ENCODE results near the gene HLF. TPM values are rescaled to one million over a fixed set of nuclear protein-coding genes. Genes with fewer than 3 reads are reported as not detected.

The HLF gene
- total and polyA plus RNA-seq, 2 experiments from 2014 or later = 0.28 TPM; not detected in 1

DNA sequence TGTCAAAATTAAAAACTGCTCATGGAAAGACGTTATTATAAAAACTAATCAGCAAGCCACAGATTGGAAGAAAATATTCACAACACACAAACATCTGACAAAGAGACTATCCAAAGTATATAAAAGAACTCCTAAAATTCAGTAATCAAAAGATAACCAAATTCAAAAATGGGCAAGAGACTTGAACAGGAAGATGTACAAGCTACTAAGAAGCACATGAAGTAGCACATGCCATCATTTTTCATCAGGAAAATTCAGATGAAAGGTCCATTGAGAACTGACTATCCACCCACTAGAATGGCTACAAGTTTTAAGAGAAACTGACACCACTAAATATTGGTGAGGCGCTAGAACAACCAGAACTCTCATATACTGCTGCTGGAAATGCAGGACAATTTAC lies 3.4 kb upstream of the HLF start:
- H3K9me2 ChIP-seq (ENCODE audit: insufficient read depth) = no peaks in the 10 kb centered on the region
- H3K36me3 ChIP-seq (ENCODE audit: insufficient read depth) = no peaks in the 10 kb centered on the region
- no peaks in the 10 kb centered on the region for H3K79me2 ChIP-seq (replicated peaks; ENCODE audit: insufficient read depth)
- no peak overlapping the region for H2AFZ ChIP-seq
- DNase-seq (ENCODE audit: low spot score) (no peak), ATAC-seq (no peak)
- Mint-ChIP-seq H3K9me3 (peaks cover 3% of the 10 kb centered on the region; the same call in 1 of the 3 replicates), H3K4me1 (peaks cover 12% of the 10 kb centered on the region; the same call in 2 of the 3 replicates), H3K36me3 (ENCODE audit: low read depth) (no peaks in the 10 kb centered on the region), H3K27me3 (ENCODE audit: insufficient read depth, low read depth, poor library complexity) (peaks cover 30% of the 10 kb centered on the region), H3K27ac (no peak overlapping the region), H3K4me3 (no peak overlapping the region)
- 0 out of 2 replicates have a peak, but pooled peaks cover 2% of the 10 kb centered on the region for H3F3A ChIP-seq (replicated peaks; ENCODE audit: low read depth)
- TF ChIP-seq, protein P1, sequence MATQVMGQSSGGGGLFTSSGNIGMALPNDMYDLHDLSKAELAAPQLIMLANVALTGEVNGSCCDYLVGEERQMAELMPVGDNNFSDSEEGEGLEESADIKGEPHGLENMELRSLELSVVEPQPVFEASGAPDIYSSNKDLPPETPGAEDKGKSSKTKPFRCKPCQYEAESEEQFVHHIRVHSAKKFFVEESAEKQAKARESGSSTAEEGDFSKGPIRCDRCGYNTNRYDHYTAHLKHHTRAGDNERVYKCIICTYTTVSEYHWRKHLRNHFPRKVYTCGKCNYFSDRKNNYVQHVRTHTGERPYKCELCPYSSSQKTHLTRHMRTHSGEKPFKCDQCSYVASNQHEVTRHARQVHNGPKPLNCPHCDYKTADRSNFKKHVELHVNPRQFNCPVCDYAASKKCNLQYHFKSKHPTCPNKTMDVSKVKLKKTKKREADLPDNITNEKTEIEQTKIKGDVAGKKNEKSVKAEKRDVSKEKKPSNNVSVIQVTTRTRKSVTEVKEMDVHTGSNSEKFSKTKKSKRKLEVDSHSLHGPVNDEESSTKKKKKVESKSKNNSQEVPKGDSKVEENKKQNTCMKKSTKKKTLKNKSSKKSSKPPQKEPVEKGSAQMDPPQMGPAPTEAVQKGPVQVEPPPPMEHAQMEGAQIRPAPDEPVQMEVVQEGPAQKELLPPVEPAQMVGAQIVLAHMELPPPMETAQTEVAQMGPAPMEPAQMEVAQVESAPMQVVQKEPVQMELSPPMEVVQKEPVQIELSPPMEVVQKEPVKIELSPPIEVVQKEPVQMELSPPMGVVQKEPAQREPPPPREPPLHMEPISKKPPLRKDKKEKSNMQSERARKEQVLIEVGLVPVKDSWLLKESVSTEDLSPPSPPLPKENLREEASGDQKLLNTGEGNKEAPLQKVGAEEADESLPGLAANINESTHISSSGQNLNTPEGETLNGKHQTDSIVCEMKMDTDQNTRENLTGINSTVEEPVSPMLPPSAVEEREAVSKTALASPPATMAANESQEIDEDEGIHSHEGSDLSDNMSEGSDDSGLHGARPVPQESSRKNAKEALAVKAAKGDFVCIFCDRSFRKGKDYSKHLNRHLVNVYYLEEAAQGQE (IDR thresholded peaks at IDR 0.05; ENCODE audit: unreplicated experiment) = no peak
- TF ChIP-seq, protein P2, sequence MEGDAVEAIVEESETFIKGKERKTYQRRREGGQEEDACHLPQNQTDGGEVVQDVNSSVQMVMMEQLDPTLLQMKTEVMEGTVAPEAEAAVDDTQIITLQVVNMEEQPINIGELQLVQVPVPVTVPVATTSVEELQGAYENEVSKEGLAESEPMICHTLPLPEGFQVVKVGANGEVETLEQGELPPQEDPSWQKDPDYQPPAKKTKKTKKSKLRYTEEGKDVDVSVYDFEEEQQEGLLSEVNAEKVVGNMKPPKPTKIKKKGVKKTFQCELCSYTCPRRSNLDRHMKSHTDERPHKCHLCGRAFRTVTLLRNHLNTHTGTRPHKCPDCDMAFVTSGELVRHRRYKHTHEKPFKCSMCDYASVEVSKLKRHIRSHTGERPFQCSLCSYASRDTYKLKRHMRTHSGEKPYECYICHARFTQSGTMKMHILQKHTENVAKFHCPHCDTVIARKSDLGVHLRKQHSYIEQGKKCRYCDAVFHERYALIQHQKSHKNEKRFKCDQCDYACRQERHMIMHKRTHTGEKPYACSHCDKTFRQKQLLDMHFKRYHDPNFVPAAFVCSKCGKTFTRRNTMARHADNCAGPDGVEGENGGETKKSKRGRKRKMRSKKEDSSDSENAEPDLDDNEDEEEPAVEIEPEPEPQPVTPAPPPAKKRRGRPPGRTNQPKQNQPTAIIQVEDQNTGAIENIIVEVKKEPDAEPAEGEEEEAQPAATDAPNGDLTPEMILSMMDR (conservative IDR thresholded peaks at IDR 0.05; ENCODE audit: low read depth in 2 of 2) = no peak
- TF ChIP-seq, protein P3, sequence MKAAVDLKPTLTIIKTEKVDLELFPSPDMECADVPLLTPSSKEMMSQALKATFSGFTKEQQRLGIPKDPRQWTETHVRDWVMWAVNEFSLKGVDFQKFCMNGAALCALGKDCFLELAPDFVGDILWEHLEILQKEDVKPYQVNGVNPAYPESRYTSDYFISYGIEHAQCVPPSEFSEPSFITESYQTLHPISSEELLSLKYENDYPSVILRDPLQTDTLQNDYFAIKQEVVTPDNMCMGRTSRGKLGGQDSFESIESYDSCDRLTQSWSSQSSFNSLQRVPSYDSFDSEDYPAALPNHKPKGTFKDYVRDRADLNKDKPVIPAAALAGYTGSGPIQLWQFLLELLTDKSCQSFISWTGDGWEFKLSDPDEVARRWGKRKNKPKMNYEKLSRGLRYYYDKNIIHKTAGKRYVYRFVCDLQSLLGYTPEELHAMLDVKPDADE (IDR thresholded peaks at IDR 0.05) = no peak
- TF ChIP-seq STAT1 (IDR thresholded peaks at IDR 0.05; ENCODE audit: unreplicated experiment) (no peak), ZNF331 (CRISPR knock-in tag; IDR thresholded peaks at IDR 0.05; ENCODE audit: low read depth) (no peak), EZH2 (IDR thresholded peaks at IDR 0.05; ENCODE audit: low read depth, unreplicated experiment) (no peak), NANOG (IDR thresholded peaks at IDR 0.05; ENCODE audit: borderline replicate concordance) (no peak), CREB1 (CRISPR knock-in tag; IDR thresholded peaks at IDR 0.05; ENCODE audit: low read depth) (no peak), POLR2AphosphoS5 (IDR thresholded peaks at IDR 0.05; ENCODE audit: low read depth) (no peak), EZH2phosphoT487 (IDR thresholded peaks at IDR 0.05; ENCODE audit: unreplicated experiment) (no peak), ZNF114 (CRISPR knock-in tag; IDR thresholded peaks at IDR 0.05) (no peak), JUNB (IDR thresholded peaks at IDR 0.05; ENCODE audit: unreplicated experiment) (no peak)
- TF ChIP-seq, protein P4, sequence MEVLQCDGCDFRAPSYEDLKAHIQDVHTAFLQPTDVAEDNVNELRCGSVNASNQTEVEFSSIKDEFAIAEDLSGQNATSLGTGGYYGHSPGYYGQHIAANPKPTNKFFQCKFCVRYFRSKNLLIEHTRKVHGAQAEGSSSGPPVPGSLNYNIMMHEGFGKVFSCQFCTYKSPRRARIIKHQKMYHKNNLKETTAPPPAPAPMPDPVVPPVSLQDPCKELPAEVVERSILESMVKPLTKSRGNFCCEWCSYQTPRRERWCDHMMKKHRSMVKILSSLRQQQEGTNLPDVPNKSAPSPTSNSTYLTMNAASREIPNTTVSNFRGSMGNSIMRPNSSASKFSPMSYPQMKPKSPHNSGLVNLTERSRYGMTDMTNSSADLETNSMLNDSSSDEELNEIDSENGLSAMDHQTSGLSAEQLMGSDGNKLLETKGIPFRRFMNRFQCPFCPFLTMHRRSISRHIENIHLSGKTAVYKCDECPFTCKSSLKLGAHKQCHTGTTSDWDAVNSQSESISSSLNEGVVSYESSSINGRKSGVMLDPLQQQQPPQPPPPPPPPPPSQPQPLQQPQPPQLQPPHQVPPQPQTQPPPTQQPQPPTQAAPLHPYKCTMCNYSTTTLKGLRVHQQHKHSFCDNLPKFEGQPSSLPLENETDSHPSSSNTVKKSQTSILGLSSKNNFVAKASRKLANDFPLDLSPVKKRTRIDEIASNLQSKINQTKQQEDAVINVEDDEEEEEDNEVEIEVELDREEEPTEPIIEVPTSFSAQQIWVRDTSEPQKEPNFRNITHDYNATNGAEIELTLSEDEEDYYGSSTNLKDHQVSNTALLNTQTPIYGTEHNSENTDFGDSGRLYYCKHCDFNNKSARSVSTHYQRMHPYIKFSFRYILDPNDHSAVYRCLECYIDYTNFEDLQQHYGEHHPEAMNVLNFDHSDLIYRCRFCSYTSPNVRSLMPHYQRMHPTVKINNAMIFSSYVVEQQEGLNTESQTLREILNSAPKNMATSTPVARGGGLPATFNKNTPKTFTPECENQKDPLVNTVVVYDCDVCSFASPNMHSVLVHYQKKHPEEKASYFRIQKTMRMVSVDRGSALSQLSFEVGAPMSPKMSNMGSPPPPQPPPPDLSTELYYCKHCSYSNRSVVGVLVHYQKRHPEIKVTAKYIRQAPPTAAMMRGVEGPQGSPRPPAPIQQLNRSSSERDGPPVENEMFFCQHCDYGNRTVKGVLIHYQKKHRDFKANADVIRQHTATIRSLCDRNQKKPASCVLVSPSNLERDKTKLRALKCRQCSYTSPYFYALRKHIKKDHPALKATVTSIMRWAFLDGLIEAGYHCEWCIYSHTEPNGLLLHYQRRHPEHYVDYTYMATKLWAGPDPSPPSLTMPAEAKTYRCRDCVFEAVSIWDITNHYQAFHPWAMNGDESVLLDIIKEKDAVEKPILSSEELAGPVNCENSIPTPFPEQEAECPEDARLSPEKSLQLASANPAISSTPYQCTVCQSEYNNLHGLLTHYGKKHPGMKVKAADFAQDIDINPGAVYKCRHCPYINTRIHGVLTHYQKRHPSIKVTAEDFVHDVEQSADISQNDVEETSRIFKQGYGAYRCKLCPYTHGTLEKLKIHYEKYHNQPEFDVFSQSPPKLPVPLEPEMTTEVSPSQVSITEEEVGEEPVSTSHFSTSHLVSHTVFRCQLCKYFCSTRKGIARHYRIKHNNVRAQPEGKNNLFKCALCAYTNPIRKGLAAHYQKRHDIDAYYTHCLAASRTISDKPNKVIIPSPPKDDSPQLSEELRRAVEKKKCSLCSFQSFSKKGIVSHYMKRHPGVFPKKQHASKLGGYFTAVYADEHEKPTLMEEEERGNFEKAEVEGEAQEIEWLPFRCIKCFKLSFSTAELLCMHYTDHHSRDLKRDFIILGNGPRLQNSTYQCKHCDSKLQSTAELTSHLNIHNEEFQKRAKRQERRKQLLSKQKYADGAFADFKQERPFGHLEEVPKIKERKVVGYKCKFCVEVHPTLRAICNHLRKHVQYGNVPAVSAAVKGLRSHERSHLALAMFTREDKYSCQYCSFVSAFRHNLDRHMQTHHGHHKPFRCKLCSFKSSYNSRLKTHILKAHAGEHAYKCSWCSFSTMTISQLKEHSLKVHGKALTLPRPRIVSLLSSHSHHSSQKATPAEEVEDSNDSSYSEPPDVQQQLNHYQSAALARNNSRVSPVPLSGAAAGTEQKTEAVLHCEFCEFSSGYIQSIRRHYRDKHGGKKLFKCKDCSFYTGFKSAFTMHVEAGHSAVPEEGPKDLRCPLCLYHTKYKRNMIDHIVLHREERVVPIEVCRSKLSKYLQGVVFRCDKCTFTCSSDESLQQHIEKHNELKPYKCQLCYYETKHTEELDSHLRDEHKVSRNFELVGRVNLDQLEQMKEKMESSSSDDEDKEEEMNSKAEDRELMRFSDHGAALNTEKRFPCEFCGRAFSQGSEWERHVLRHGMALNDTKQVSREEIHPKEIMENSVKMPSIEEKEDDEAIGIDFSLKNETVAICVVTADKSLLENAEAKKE (CRISPR knock-in tag; IDR thresholded peaks at IDR 0.05) = no peak
- H4K20me1 ChIP-seq (replicated peaks; ENCODE audit: insufficient read depth) = no peaks in the 10 kb centered on the region
- H3K4me2 ChIP-seq = no peak overlapping the region
- H3K4me3 ChIP-seq = no peak overlapping the region
- no peak overlapping the region for H3K27ac ChIP-seq (ENCODE audit: low read depth)
- H3K27me3 ChIP-seq (ENCODE audit: insufficient read depth) = peaks cover 52% of the 10 kb centered on the region
- H3K4me1 ChIP-seq (ENCODE audit: insufficient read depth) = peaks cover 8% of the 10 kb centered on the region; the same call in 1 of the 2 replicates

Measured in GM23338 (cell line).